WTC11 (cell line): ENCODE data around the gene CLPTM1L. TPM values are rescaled to one million over a fixed set of nuclear protein-coding genes. Genes with fewer than 3 reads are reported as not detected.

Source experiments
- ATAC-seq: fragments of 200-7000 bp; cut with Tn5 transposase; 2 replicates; pipeline ENCODE4 v1.10.0; 2021; ENCODE audit warnings: mild to moderate bottlenecking, moderate library complexity
- CTCF ChIA-PET: fragments of 300-600 bp; sonication (Branson Sonifier 250); formaldehyde crosslinking; loops from one replicate; lab custom pipeline; 2021; ENCODE audit warnings: antibody characterized with exemption; lab: Charles Lee
- POLR2A ChIA-PET: fragments of 350-600 bp; sonication (Branson Sonifier 250); formaldehyde crosslinking; loops from one replicate; lab custom pipeline; 2021; ENCODE audit warnings: antibody characterized with exemption; lab: Charles Lee
- DNase-seq: peaks from one replicate; pipeline ENCODE4 v3.0.0; 2021; ENCODE audit warnings: low spot score
- H3K27ac Mint-ChIP-seq: 2 replicates; pipeline ENCODE4 v1.8.0; 2021; ENCODE audit warnings: mixed read lengths
- H3K27me3 Mint-ChIP-seq: 2 replicates; pipeline ENCODE4 v1.8.0; 2021; ENCODE audit warnings: low read depth, mild to moderate bottlenecking, moderate library complexity, mixed read lengths
- H3K36me3 Mint-ChIP-seq: 2 replicates; pipeline ENCODE4 v1.8.0; 2021; ENCODE audit warnings: mixed read lengths
- H3K4me1 Mint-ChIP-seq: 2 replicates; pipeline ENCODE4 v1.8.0; 2022; ENCODE audit warnings: mixed read lengths
- H3K4me3 Mint-ChIP-seq: 2 replicates; pipeline ENCODE4 v1.8.0; 2021; ENCODE audit warnings: mild to moderate bottlenecking, moderate library complexity, mixed read lengths
- H3K9me3 Mint-ChIP-seq: 2 replicates; pipeline ENCODE4 v1.8.0; 2021; ENCODE audit warnings: mixed read lengths
- ELF4 ChIP-seq: sonication (generic); formaldehyde crosslinking; IDR thresholded peaks from 2 replicates; pipeline ENCODE4 v1.8.1; 2022; ENCODE audit warnings: low read depth, mild to moderate bottlenecking, moderate library complexity, missing genetic modification reagents
- GRHL2 ChIP-seq: fragments of 250-450 bp; sonication (Bioruptor Pico); IDR thresholded peaks from 2 replicates; pipeline ENCODE4 v1.8.0; 2022; ENCODE audit warnings: mild to moderate bottlenecking, moderate library complexity; ENCODE audit not compliant: insufficient replicate concordance, severe bottlenecking
- JUN ChIP-seq: sonication (generic); formaldehyde crosslinking; IDR thresholded peaks from 2 replicates; pipeline ENCODE4 v1.8.0; 2023; ENCODE audit warnings: mild to moderate bottlenecking, missing genetic modification reagents
- RORB ChIP-seq: fragments of 250-450 bp; sonication (Bioruptor Pico); IDR thresholded peaks from 2 replicates; pipeline ENCODE4 v1.9.0; 2021; ENCODE audit warnings: mild to moderate bottlenecking
- SOX15 ChIP-seq: fragments of 250-450 bp; sonication (Bioruptor Pico); IDR thresholded peaks from 2 replicates; pipeline ENCODE4 v1.9.0; 2021; ENCODE audit warnings: mild to moderate bottlenecking
- ZNF121 ChIP-seq: sonication (generic); formaldehyde crosslinking; IDR thresholded peaks from 2 replicates; pipeline ENCODE4 v1.8.0; 2023; ENCODE audit warnings: missing genetic modification reagents
- ZNF138 ChIP-seq: sonication (generic); formaldehyde crosslinking; conservative IDR thresholded peaks from 2 replicates; pipeline ENCODE4 v1.8.1; 2022; ENCODE audit warnings: mild to moderate bottlenecking, moderate library complexity, missing genetic modification reagents
- ZNF263 ChIP-seq: sonication (generic); formaldehyde crosslinking; IDR thresholded peaks from 2 replicates; pipeline ENCODE4 v1.8.1; 2022; ENCODE audit warnings: low read depth, mild to moderate bottlenecking, moderate library complexity, missing genetic modification reagents
- ZNF281 ChIP-seq: sonication (generic); formaldehyde crosslinking; IDR thresholded peaks from 2 replicates; pipeline ENCODE4 v1.8.0; 2023; ENCODE audit warnings: mild to moderate bottlenecking, missing genetic modification reagents
- ZNF317 ChIP-seq: sonication (generic); formaldehyde crosslinking; IDR thresholded peaks from 2 replicates; pipeline ENCODE4 v1.8.1; 2023; ENCODE audit warnings: low read depth, mild to moderate bottlenecking, moderate library complexity, missing genetic modification reagents, borderline replicate concordance
- ZNF416 ChIP-seq: fragments of 250-450 bp; sonication (Bioruptor Pico); IDR thresholded peaks from 2 replicates; pipeline ENCODE4 v1.9.0; 2021; ENCODE audit warnings: mild to moderate bottlenecking, inconsistent platforms
- ZNF425 ChIP-seq: fragments of 250-450 bp; sonication (Bioruptor Pico); conservative IDR thresholded peaks from 2 replicates; pipeline ENCODE4 v1.9.0; 2021; ENCODE audit warnings: mild to moderate bottlenecking
- ZNF671 ChIP-seq: fragments of 250-450 bp; sonication (Bioruptor Pico); IDR thresholded peaks from 2 replicates; pipeline ENCODE4 v1.8.0; 2021; ENCODE audit warnings: mild to moderate bottlenecking
- total RNA-seq: library from RNA; stranded (reverse); gene quantifications from 3 replicates; pipeline ENCODE4 v1.2.3, GENCODE V29; 2021
- TF ChIP-seq, protein P1 (sequence below): sonication (generic); formaldehyde crosslinking; IDR thresholded peaks from 2 replicates; pipeline ENCODE4 v1.8.0; 2022; ENCODE audit warnings: mild to moderate bottlenecking, missing genetic modification reagents
- TF ChIP-seq, protein P2 (sequence below): fragments of 250-450 bp; sonication (Bioruptor Pico); IDR thresholded peaks from 2 replicates; pipeline ENCODE4 v1.9.0; 2021; ENCODE audit warnings: mild to moderate bottlenecking
- TF ChIP-seq, protein P3 (sequence below): sonication (generic); formaldehyde crosslinking; IDR thresholded peaks from 2 replicates; pipeline ENCODE4 v1.8.0; 2022; ENCODE audit warnings: missing genetic modification reagents
- TF ChIP-seq, protein P4 (sequence below): sonication (generic); formaldehyde crosslinking; IDR thresholded peaks from 2 replicates; pipeline ENCODE4 v1.8.1; 2022; ENCODE audit warnings: low read depth, missing genetic modification reagents, borderline replicate concordance

The CLPTM1L gene
- total RNA-seq, 1 experiment from 2014 or later = 92.8 TPM

DNA sequence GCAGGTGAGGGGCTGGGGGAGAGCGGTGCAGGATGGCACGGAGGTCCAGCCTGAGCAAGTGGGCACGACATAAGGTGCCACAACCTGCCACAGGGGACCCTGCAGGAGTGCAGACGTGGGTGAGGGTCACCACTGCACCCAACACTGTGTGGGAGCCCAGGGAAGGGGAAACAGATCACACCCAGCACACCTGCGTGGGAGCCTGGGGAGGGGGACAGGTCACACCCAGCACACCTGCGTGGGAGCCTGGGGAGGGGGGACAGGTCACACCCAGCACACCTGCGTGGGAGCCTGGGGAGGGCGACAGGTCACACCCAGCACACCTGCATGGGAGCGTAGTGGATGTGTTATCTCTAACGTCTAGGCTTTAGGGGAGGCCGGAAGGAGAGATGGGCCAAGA, 47.4 kb upstream of the CLPTM1L start:
- H3K4me3 Mint-ChIP-seq = no peak overlapping the region
- POLR2A ChIA-PET = no interaction called here
- peaks cover 22% of the 10 kb centered on the region for H3K27me3 Mint-ChIP-seq
- no peaks in the 10 kb centered on the region for H3K9me3 Mint-ChIP-seq
- H3K27ac Mint-ChIP-seq = no peak overlapping the region
- CTCF ChIA-PET = interaction anchor here (2.1 kb wide), 1 partner anchor 12 kb away, joined by 6 read pairs; no protein-coding TSS in a partner anchor
- DNase-seq = no peak
- no peaks in the 10 kb centered on the region for H3K36me3 Mint-ChIP-seq
- ATAC-seq = no peak
- TF ChIP-seq ELF4 = no peak
- TF ChIP-seq JUN (CRISPR knock-in tag) = no peak
- TF ChIP-seq ZNF121 (CRISPR knock-in tag) = no peak
- TF ChIP-seq, protein P1, sequence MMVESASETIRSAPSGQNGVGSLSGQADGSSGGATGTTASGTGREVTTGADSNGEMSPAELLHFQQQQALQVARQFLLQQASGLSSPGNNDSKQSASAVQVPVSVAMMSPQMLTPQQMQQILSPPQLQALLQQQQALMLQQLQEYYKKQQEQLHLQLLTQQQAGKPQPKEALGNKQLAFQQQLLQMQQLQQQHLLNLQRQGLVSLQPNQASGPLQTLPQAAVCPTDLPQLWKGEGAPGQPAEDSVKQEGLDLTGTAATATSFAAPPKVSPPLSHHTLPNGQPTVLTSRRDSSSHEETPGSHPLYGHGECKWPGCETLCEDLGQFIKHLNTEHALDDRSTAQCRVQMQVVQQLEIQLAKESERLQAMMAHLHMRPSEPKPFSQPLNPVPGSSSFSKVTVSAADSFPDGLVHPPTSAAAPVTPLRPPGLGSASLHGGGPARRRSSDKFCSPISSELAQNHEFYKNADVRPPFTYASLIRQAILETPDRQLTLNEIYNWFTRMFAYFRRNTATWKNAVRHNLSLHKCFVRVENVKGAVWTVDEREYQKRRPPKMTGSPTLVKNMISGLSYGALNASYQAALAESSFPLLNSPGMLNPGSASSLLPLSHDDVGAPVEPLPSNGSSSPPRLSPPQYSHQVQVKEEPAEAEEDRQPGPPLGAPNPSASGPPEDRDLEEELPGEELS (CRISPR knock-in tag) = no peak
- TF ChIP-seq SOX15 = no peak
- TF ChIP-seq ZNF425 (CRISPR knock-in tag) = no peak
- TF ChIP-seq ZNF317 (CRISPR knock-in tag) = no peak
- TF ChIP-seq ZNF281 (CRISPR knock-in tag) = no peak
- no peak for TF ChIP-seq ZNF416
- TF ChIP-seq, protein P2, sequence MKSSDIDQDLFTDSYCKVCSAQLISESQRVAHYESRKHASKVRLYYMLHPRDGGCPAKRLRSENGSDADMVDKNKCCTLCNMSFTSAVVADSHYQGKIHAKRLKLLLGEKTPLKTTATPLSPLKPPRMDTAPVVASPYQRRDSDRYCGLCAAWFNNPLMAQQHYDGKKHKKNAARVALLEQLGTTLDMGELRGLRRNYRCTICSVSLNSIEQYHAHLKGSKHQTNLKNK = no peak
- no peak for TF ChIP-seq ZNF263
- no peak for TF ChIP-seq RORB
- TF ChIP-seq, protein P3, sequence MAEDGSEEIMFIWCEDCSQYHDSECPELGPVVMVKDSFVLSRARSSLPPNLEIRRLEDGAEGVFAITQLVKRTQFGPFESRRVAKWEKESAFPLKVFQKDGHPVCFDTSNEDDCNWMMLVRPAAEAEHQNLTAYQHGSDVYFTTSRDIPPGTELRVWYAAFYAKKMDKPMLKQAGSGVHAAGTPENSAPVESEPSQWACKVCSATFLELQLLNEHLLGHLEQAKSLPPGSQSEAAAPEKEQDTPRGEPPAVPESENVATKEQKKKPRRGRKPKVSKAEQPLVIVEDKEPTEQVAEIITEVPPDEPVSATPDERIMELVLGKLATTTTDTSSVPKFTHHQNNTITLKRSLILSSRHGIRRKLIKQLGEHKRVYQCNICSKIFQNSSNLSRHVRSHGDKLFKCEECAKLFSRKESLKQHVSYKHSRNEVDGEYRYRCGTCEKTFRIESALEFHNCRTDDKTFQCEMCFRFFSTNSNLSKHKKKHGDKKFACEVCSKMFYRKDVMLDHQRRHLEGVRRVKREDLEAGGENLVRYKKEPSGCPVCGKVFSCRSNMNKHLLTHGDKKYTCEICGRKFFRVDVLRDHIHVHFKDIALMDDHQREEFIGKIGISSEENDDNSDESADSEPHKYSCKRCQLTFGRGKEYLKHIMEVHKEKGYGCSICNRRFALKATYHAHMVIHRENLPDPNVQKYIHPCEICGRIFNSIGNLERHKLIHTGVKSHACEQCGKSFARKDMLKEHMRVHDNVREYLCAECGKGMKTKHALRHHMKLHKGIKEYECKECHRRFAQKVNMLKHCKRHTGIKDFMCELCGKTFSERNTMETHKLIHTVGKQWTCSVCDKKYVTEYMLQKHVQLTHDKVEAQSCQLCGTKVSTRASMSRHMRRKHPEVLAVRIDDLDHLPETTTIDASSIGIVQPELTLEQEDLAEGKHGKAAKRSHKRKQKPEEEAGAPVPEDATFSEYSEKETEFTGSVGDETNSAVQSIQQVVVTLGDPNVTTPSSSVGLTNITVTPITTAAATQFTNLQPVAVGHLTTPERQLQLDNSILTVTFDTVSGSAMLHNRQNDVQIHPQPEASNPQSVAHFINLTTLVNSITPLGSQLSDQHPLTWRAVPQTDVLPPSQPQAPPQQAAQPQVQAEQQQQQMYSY (CRISPR knock-in tag) = no peak
- no peak for TF ChIP-seq GRHL2 (CRISPR knock-in tag)
- TF ChIP-seq, protein P4, sequence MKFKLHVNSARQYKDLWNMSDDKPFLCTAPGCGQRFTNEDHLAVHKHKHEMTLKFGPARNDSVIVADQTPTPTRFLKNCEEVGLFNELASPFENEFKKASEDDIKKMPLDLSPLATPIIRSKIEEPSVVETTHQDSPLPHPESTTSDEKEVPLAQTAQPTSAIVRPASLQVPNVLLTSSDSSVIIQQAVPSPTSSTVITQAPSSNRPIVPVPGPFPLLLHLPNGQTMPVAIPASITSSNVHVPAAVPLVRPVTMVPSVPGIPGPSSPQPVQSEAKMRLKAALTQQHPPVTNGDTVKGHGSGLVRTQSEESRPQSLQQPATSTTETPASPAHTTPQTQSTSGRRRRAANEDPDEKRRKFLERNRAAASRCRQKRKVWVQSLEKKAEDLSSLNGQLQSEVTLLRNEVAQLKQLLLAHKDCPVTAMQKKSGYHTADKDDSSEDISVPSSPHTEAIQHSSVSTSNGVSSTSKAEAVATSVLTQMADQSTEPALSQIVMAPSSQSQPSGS (CRISPR knock-in tag) = no peak
- no peak for TF ChIP-seq ZNF138 (CRISPR knock-in tag)
- no peak for TF ChIP-seq ZNF671 (CRISPR knock-in tag)
- TF ChIP-seq, all 79 proteins: peak for 0
- no peaks in the 10 kb centered on the region; the same call in 1 of the 2 replicates for H3K4me1 Mint-ChIP-seq
